Type B pancreatic cell (in vitro differentiated cells): ENCODE results near the gene LRTM2. TPM values are rescaled to one million over a fixed set of nuclear protein-coding genes. Genes with fewer than 3 reads are reported as not detected.

Source experiments
- DNase-seq: peaks from one replicate; pipeline ENCODE4 v3.0.0; 2021; ENCODE audit warnings: mixed read lengths; ENCODE audit not compliant: unreplicated experiment; ENCODE audit errors: extremely low spot score
- H3K27ac Mint-ChIP-seq: 2 replicates; pipeline ENCODE4 v1.8.0; 2021; ENCODE audit warnings: mild to moderate bottlenecking, mixed read lengths
- H3K27me3 Mint-ChIP-seq: 2 replicates; pipeline ENCODE4 v1.8.0; 2021; ENCODE audit warnings: mixed read lengths
- H3K36me3 Mint-ChIP-seq: 2 replicates; pipeline ENCODE4 v1.8.0; 2021; ENCODE audit warnings: mixed read lengths
- H3K4me1 Mint-ChIP-seq: one replicate; pipeline ENCODE4 v1.8.0; 2021; ENCODE audit warnings: mixed read lengths; ENCODE audit not compliant: unreplicated experiment
- H3K4me3 Mint-ChIP-seq: 2 replicates; pipeline ENCODE4 v1.8.0; 2021; ENCODE audit warnings: mild to moderate bottlenecking, mixed read lengths
- H3K9me3 Mint-ChIP-seq: 2 replicates; pipeline ENCODE4 v1.8.0; 2021; ENCODE audit warnings: mixed read lengths
- CTCF ChIP-seq: fragments of 200-600 bp; sonication (generic); conservative IDR thresholded peaks from 2 replicates; pipeline ENCODE4 v1.5.0; 2021; ENCODE audit warnings: antibody characterized with exemption, mild to moderate bottlenecking
- total RNA-seq: library from RNA; stranded (reverse); gene quantifications from 2 replicates; pipeline ENCODE4 v1.2.1, GENCODE V29; 2021; ENCODE audit warnings: low replicate concordance

LRTM2 gene
- total RNA-seq, 1 donor from 2014 or later, result 0.12 TPM

- no peak overlapping the region for H3K27ac Mint-ChIP-seq
- no peak for DNase-seq
- no peak overlapping the region for H3K4me3 Mint-ChIP-seq
- no peak for TF ChIP-seq CTCF
- H3K4me1 Mint-ChIP-seq, result peaks cover 4% of the 10 kb centered on the region
- H3K36me3 Mint-ChIP-seq, result no peaks in the 10 kb centered on the region
- H3K27me3 Mint-ChIP-seq, result peaks cover 71% of the 10 kb centered on the region
- no peaks in the 10 kb centered on the region for H3K9me3 Mint-ChIP-seq
Measured at GRCh38 chr12:1826867-1827705, 6.7 kb downstream of the LRTM2 start.

GRCh38 chr12:1827826-1828805 lies 7.8 kb downstream of the LRTM2 start:
- peaks cover 70% of the 10 kb centered on the region for H3K27me3 Mint-ChIP-seq
- no peaks in the 10 kb centered on the region for H3K36me3 Mint-ChIP-seq

GRCh38 chr12:1828856-1829255 lies 8.5 kb downstream of the LRTM2 start:
- no peak overlapping the region for H3K27ac Mint-ChIP-seq
- peaks cover 4% of the 10 kb centered on the region for H3K4me1 Mint-ChIP-seq
- H3K36me3 Mint-ChIP-seq, result no peaks in the 10 kb centered on the region
- no peak for DNase-seq
- peaks cover 72% of the 10 kb centered on the region for H3K27me3 Mint-ChIP-seq
- H3K9me3 Mint-ChIP-seq, result no peaks in the 10 kb centered on the region
- no peak overlapping the region for H3K4me3 Mint-ChIP-seq
- TF ChIP-seq CTCF, result no peak

More at GRCh38 chr12:1827826-1828805, 7.8 kb downstream of the LRTM2 start:
- no peak for TF ChIP-seq CTCF
- Mint-ChIP-seq H3K9me3 (no peaks in the 10 kb centered on the region), H3K27ac (no peak overlapping the region), H3K4me3 (no peak overlapping the region), H3K4me1 (peaks cover 4% of the 10 kb centered on the region)
- no peak for DNase-seq

GRCh38 chr12:1829306-1829900 lies 9.0 kb downstream of the LRTM2 start:
- TF ChIP-seq CTCF, result no peak
- DNase-seq, result no peak
- no peak overlapping the region for H3K27ac Mint-ChIP-seq

GRCh38 chr12:1830401-1830845 lies 10.1 kb downstream of the LRTM2 start:
- Mint-ChIP-seq H3K27me3 (peaks cover 68% of the 10 kb centered on the region), H3K9me3 (no peaks in the 10 kb centered on the region), H3K36me3 (no peaks in the 10 kb centered on the region), H3K4me1 (peaks cover 4% of the 10 kb centered on the region), H3K4me3 (no peak overlapping the region), H3K27ac (peak overlapping the region; percentile 46)
- TF ChIP-seq CTCF, result no peak
- no peak for DNase-seq

More at GRCh38 chr12:1829306-1829900, 9.0 kb downstream of the LRTM2 start:
- Mint-ChIP-seq H3K9me3 (no peaks in the 10 kb centered on the region), H3K27me3 (peaks cover 71% of the 10 kb centered on the region), H3K36me3 (no peaks in the 10 kb centered on the region), H3K4me3 (no peak overlapping the region), H3K4me1 (peaks cover 4% of the 10 kb centered on the region)
